ENCODE measurements around the gene FGGY.
"Not testable (repeated sequence)": the region's sequence is repeated elsewhere in the genome, so short reads cannot be mapped to it uniquely, and the experiment has no call there.

The FGGY gene

DNA sequence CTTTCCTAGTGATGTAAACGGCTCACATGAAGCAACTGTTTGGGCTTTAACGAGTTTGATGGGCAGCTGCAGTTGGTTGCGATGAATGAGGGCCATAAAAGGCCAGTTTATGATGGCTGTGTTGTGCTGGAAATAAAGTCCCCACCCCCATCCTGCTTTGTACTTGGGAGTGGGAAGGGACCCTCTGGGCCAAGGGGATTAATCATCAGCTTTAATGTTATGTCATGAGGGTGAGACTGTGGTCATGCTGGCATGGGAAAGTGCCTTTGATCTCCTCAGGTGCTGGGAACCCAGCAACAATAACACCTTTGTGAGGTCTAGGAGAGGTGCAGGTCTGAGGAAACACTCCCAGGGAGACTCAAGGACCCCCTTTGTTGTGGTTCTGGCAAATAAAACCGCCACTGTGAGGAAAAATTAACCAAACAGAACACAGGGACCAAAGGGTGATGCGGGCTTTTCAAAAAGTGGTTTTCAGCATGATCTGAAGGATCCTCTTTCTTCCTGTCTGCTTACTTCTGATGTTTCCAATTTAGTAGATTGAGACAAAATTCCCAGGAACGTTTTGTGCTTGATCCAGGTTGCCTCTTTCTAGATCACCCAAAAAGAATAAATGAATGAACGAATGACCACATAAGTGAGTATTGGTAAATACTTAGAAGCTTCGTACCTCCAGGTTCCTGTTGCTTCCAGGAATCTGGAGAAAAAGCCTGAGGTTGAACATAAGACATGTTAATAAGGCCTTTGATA is 260.1 kb downstream of the FGGY start:
- DNase-seq = no peak

DNA sequence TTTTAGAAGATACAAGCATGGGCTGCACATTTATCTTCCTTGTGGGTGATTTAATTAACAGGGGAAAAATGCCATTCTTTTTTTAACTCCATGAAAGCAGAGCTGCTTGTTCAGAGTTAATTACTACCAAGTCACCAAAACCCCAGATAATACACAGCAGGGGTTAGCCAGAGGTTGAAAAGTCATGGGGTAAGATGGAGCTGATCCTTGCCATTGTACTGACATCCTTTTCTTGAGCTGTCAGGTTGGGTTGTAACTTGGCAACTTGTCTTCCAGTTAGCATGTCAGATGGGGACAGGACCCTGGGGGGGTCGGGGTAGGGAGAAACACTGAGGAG is 260.6 kb downstream of the FGGY start:
- DNase-seq = no peak

DNA sequence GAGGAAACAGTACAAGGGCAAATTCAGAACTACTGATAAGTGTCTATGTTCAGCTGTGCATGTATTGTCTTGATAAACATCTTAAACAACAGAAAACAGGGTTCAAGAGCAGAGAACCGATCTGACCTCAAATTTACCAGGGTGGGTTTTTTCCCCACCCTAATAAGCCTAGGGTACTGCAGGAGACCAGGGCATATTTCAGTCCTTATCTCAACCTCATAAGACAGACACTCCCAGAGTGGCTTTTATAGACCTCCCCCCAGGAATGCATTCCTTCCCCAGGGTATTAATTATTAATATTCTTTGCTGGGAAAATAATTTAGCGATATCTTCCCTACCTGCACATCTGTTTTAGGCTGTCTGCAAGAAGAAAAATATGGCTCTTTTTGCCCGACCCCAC is 261.7 kb downstream of the FGGY start:
- not testable (repeated sequence) for DNase-seq

DNA sequence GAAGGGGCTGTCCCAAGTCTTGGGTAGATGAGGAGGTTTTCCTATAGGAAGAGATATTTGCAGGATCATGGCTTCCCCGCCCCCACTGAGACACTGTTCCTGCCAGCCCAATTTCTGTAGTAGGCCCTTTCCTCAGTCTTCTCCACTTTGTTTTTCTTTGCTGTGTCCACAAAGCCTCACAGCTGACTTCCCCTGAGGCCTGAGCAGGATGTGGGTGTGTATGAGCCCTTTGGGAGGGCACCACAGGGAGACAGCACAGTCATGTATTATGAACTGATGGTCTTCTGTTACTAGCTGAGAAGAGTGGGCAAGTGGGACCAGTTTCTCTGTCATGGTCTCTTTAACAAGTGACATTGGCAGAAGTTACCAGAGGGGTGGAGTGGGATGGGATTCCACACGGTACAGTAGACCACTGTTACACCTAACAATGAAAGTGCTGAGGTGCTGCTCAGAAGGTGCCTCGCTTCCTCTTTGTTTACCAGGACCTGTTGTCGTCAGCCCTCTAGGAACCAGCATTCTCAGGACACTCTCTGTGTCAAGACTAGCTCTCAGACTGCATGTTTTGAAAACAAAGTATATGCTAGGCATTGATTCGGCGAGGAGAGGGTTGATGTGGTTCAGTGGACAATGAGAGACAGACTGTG is 264.0 kb downstream of the FGGY start:
- no peak for DNase-seq

DNA sequence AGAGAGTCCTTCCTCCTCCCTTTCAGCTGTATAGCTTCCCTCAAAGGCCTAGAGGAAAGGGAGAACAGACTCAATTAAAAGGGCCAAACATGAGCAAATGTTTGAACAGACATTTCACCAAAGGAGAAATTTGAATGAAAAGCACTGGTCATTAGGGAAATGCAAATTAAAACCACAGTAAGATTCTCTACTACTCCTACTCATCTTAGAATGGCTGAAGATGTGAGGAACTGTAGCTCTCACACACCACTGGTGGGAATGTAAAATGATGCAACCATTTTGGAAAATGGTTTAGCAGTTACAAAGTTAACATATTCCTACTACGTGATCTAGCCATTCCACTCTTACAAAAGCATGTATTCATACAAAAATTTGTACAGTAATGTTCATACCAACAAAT is 264.9 kb downstream of the FGGY start:
- no peak for DNase-seq

DNA sequence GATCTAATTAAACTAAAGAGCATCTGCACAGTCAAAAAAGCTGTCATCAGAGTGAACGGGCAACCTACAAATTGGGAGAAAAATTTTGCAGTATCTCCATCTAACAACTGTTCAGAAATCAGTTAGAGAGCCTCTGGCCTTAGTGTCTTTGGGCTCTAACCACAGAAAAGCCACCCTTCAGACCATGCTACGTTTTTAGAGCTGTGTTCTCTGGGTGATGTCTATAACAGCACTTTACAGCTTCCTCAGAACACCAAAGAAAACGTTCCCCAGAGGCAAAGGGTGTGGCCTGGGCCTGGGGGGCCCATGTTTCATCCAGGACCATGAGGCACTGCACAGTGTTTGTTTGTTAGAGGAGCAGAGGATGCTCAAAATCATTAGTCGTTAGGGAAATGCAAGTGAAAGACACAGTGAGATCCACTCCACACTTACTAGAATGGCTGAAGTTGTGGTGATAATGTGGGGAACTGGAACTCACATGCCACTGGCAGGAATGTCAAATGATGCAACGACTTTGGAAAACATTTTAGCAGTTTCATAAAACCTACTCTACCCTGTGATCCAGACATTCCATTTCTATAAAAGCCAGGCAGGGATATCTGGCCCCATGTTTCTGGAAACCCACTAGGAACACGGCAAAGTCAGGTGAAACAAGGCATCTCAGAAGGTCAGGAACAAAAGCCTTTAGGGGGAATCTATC is 267.4 kb downstream of the FGGY start:
- DNase-seq = no peak

DNA sequence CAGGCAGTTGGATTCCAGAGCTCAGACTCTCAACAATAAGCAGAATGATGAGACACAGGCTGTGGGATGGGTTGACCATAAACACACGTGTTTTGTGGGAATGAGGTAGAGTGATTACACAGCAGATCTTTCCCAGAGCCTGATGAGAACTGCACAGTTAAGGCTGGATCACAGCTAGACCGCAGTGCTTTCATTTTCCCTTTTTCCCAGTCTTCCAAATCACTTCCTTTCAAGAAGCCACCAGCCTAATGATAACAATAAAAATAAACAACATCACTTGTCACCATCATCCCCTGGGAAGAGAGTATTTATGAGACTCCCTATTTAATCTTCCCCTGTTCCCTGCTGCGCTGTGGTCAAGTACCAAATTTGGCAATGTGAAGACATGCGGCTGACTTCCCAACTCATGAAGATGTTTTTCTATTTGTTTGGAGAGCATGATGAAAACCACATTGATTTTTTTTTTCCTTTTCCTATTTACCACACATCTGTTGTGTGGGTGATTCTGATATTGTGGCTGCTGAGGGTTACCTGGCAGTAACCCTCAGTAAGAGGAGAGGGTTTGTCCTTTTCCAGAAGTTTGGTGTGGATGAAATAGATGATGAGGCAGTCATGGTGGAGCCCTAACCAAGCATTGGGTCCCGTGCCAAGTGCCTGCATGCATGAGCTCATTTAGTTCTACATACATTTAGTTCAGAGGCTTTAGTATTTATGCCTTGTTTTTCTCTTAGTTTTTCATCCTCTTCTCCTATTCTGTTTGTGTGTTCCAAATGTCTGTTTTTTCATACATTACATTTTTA is 268.9 kb downstream of the FGGY start:
- DNase-seq = no peak

DNA sequence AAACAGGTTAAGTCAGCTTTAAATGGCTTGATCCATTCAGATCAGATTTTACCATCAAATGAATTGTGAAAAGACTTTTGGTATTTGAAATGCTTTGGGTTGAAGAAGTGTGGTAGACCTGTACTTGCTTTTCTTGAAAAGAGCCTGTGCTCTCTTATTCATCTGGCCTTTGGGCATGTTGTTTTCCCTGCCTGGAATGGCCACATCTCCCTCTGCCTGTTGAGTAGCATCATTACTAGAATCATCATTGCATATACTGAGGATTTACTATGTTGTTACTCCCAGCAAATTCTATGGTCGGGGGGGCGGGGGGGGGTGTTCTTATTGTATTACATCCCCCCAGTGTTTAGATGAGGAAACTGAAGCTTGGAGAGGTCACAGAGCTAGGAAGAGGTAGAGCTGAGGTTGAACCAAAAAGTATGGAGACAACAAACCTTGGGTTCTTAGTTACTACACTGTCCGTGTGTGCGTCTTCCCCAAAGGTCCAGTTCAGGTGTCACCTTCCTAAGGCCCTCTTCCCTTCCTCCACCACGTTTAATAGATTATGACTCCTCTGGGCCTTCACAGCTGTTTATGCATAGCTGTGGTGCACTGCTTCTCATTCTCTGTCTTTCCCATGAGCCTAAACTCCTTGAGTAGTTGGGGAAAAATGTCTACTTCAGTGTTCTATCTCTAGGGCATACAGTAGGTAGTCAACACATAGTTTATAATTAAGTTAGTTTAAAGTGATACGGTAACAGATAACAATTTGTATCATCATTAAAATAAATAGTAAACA is 271.5 kb downstream of the FGGY start:
- DNase-seq = no peak

DNA sequence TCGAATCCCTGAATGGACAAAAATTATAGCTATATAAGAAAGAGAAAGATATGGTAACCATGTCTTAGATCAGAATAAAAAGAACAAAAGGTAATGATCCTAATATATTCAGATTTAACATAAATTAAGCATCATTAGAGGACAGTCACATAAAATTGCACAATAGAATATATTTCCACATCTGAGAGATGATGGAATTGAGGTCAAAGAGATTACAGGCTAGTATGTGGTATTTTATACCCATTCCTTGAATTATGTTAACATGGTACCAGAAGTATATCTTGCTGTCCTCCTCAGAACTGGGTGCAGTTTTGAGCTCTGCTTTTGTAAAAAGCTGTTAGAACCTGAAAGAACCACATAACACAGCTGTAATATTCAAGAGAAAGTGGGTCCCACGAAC is 272.3 kb downstream of the FGGY start:
- DNase-seq = no peak

DNA sequence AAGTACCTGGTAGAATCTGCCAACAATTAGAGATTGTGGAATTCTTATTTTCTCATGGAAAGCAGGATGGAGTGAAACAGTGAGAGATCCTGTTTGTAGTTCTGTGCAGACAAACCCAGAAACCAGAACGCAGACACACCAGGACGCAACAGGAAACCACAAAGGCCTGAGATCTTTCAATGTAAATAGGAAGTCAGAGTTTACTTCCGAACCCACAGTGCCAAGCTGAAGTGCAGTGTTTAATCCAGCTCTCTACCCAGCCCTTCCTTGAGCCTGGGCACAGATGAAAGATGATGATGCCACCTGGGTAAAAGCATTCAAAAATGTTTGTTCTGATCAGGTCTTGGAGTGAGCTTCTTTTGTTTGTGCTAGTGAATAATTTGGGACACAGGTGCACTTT is 273.6 kb downstream of the FGGY start:
- no peak for DNase-seq

DNA sequence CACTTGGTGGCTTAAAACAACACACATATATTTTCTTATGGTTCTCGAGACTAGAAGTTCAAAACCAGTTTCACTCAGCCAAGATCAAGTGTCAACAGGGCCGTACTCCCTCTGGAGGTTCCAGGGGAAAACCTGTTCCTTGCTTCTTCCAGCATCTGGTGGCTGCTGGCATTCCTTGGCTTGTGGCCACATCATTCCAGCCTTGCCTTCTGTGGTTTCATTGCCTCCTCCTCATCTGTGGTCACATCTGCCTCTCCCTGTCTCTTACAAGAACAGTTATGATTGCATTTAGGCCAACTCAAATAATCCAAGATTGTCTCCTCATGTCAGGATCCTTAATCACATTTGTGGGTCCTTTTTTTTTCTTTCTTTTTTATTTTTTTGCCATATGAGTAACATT is 277.2 kb downstream of the FGGY start:
- no peak for DNase-seq

DNA sequence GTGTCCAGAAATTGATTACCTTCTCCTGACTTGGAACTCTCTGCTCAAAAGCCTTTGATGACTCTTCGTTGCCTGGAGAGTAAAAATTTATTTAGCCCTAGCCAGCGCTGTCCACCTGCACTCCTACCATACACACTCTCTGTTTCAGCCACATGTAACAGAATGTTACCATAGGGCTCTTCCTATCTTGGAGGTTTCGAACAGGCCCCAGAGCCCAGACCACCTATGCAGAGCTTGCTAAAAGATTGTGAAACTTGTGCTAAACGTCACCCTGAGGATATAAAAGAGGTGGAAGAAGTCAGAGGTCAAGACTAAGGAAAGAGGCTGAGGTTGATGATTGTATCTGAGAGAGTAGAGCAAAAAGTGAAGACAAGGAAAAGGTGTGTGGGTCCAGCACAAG is 280.9 kb downstream of the FGGY start:
- DNase-seq = no peak

DNA sequence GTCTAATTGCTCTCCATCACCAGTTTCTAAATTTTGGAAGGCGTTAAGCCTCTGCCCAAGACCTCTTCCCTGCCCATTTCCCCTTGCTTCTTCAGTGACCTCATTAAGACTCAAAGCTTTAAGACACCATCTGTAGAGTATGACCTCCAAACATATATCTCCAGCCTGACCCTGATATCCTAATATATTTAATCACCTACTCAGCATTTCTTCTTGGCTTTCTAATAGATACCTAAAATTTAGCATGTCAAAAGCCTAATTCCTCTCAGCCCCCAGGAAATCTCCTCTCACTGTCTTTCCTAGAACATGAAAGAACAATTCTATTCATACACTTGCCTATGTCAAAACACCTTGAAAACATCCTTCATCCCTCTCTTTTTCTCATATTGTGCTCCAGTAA is 282.3 kb downstream of the FGGY start:
- no peak for DNase-seq

DNA sequence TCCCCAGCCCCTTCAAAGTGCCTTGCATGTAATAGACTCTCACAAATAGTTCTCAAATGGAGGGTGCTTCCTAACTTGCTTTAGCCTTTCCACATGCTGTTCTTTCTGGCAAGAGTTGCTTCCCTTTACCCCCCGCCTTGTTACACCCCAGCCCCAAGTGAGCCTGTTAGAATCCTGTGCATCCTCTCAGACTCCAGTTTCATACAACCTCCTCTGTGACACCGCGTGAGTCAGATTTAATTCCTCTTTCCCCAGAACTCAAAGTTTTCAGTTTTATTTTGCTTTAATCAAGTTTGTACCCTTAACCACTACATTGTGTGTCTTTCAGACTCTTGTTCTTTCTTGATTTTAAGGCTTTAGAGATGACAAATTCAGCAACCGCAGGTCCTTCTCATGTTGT is 283.4 kb downstream of the FGGY start:
- DNase-seq = no peak

DNA sequence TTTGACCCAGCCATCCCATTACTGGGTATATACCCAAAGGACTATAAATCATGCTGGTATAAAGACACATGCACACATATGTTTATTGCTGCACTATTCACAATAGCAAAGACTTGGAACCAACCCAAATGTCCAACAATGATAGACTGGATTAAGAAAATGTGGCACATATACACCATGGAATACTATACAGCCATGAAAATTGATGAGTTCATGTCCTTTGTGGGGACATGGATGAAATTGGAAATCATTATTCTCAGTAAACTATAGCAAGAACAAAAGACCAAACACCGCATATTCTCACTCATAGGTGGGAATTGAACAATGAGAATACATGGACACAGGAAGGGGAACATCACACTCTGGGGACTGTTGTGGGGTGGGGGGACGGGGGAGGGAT is 295.5 kb downstream of the FGGY start:
- DNase-seq = not testable (repeated sequence)

DNA sequence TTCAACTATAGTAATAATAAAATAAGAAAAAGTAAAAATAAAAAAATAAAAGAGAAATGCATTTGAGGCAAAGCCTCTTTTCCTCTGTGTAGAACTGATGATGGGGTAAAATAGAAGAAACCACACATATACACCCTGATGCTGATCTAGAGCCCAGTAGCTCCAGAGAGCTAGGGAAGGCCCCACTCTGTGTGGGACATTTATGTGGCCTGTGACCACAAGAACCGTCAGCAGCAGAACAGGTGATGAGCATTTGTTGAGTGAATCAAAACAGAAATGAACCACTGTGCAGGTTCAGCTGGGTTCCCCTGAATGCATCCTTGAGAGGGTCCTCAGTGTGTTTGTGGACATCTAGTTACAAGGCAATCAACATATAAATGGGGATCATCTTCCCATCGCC is 296.0 kb downstream of the FGGY start:
- DNase-seq = no peak

DNA sequence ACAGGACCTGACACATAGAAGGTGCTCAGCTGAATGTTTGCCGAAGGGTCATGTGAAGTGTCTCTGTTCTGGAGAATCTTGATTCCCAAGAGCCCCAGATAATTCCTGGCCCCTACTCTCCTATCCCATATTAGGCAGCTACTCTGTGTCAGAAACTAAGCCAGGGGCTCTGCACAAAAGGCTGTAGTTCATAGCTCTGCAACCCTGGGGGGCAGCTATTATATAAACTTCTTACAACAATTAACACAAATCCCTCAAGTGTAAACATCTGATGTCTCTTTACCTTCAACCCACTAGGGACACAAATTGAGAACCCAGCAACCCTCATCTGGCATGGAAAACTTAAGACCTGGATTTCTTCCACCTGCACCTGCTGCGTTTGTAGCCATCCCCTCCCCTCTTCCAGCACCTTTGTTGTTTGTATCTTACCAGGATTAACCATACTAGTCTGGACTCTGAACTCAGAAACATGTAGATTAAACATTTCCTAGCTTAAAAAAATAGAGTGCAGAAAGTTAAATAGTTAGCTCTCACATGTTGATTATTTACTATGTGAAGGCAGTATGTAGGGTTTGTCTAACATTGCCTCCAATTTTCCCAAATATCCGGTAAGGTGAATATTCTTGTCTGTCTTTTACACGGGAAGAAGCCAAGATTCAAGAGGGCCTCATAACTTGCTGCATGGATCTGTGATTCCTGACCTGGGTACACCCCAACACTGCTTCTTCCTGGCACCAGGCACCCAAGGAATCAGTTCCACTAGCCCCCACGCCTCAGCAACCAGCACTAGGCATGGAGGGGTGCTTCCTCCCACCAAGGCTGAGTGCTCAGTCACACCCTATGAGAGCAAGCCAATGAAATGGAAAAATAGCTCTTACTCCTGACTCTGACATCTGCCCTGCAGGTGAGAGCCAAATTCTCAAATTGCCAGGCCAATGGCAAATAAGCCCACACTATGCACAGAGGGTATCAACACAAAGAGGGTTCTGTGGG is 297.2 kb downstream of the FGGY start:
- no peak for DNase-seq

DNA sequence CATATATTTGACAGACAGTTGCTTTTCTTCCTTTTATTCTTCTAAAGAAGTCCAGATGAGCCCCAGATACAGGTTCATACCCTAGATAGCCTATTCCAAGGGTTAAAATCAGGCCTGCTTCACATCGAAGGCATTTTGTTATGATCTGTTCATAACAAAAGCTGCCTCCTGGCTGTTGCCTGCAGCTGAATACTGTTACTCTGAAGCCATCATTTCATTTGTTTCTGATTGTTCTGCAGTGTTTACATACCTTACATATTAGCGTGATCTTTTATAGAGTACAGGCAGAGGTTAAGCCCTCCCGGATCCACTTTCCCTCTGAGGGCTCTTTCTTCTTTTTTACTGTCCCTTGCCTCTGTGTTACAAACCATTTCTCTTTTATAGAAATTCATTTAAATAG is 298.9 kb downstream of the FGGY start:
- DNase-seq = no peak

DNA sequence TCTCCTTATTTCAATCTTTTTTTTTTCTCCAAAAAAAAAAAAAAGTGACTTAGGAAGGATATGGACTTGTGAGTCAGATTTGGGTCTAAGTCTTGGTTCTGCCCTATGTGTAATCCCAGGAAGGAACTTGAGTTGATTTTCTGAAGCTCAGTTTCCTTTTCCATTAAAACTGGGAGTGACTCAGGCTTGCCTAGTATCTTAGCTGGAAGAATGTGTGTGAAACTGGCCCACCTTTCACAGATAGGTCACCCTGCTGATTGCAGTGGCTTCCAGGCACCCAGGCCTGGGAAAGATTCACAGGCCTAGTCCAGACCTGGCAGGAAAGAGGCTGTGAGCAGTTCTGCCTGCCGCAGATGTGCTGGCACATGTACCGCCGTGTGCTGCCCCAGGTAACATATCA is 299.5 kb downstream of the FGGY start:
- no peak for DNase-seq

DNA sequence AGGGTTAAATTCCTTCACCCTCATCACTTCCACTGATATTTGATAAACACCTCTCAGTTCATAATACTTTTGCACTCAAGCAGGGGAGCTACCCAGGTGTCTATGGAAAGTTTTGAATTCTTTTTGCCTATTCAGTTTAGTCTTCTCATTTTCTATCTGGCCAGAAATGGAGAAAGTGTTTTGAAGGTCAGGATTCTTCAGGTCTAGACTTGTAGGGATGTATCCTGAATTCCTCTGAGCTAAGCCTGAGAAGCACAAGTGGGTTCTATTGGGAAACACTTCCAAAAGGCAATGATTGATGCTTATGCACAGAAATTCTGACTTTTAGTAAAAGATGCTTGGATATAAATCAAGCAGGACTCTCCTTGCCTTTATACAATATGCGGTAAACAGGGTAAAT is 300.1 kb downstream of the FGGY start:
- DNase-seq = no peak

DNA sequence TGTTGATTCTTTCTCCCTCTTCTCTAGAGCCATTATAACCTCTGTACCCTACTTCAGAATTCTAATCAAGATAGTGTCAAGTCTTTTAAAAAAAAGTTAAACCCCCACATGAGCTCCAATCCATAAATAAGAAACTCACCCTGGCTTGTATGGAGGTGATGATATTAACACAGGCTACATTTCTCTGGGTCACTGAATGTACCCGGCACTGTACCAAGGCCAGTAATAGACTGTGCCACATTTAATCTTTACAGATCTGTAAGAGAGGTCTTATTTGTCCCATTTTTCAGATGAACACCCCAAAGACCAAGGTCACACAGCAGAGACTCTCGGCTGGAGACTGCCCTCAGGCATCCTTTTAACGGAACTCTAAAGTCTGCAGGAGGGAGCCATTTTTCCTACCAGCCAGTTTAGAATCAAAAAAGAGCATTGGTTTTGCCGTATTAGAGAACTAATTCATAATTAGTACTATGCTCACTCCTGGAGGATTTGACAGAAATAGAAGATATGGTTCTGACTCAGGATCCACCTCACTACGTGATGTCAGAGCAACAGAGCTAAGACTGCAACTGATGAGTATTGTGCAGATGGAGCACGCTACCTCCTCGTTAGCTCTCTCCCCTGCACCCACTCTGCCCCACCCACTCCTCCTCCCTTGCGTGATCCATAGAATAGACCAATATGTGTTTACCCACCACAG is 300.7 kb downstream of the FGGY start:
- DNase-seq = no peak
